Measurements from ENCODE around the gene TFE3. TPM values are rescaled to one million over a fixed set of nuclear protein-coding genes. Genes with fewer than 3 reads are reported as not detected.

The TFE3 gene
- total RNA-seq, 1 experiment from 2014 or later: 56.8 TPM

DNA sequence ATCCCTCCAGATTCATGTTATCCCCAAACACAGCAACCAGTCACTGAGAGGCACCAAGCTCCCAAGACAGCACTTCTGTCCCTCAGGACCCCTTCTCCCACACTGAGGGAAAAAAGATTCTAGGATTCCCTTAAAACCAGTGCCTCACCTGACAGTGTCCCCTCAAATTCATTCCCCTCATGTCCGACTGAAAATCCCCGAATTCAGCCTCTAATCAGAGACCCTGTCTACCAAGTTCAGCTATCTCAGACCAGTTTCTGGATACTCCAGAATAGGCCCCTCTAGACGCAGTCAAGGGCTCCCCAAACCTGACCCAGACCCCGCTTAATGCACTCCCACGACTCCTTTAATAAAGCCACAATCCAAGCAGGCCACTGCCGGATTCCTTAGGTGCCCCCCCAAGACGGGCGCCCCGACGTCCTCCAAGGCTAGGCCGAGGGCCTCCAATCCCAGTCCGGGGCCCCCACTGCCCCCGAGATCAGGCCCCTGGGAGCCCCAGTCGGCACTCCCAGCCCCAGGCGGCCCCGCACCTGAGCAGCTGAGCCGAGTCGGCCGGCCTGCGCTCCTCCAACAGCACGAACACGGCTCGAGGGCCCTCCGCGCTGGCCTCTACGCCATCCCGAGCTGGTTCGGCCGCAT is 457 bp downstream of the TFE3 start:
- TF ChIP-seq, protein P1, sequence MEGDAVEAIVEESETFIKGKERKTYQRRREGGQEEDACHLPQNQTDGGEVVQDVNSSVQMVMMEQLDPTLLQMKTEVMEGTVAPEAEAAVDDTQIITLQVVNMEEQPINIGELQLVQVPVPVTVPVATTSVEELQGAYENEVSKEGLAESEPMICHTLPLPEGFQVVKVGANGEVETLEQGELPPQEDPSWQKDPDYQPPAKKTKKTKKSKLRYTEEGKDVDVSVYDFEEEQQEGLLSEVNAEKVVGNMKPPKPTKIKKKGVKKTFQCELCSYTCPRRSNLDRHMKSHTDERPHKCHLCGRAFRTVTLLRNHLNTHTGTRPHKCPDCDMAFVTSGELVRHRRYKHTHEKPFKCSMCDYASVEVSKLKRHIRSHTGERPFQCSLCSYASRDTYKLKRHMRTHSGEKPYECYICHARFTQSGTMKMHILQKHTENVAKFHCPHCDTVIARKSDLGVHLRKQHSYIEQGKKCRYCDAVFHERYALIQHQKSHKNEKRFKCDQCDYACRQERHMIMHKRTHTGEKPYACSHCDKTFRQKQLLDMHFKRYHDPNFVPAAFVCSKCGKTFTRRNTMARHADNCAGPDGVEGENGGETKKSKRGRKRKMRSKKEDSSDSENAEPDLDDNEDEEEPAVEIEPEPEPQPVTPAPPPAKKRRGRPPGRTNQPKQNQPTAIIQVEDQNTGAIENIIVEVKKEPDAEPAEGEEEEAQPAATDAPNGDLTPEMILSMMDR (conservative IDR thresholded peaks at IDR 0.05; ENCODE audit: low read depth, low read length): no peak
- TF ChIP-seq EZH2 (IDR thresholded peaks at IDR 0.05; ENCODE audit: borderline replicate concordance, low read depth, low read length, poor library complexity, severe bottlenecking): no peak
- CTCF ChIA-PET: interaction anchor here (0.6 kb wide), 1 partner anchor 44 kb away, joined by 3 read pairs; no protein-coding TSS in a partner anchor
- no peaks in the 10 kb centered on the region for H3K9me3 ChIP-seq (ENCODE audit: low read depth, low read length, poor library complexity, severe bottlenecking)
- POLR2A ChIA-PET (ENCODE audit: low non-redundant PET): no interaction called here
- intact Hi-C loops (cut with micrococcal nuclease; ENCODE audit: unreplicated experiment): loop anchor here (1.0 kb wide), 1 partner anchor 125 kb away; no protein-coding TSS in a partner anchor
- peak overlapping the region; percentile 89 for H3K27ac ChIP-seq (ENCODE audit: low read depth, low read length, poor library complexity, severe bottlenecking)
- no peak for DNase-seq (ENCODE audit: low spot score)
- no peaks in the 10 kb centered on the region for H3K27me3 ChIP-seq (replicated peaks; ENCODE audit: insufficient read depth, low read depth, low read length, poor library complexity)
- H3K36me3 ChIP-seq (ENCODE audit: insufficient read depth, low read length, poor library complexity, severe bottlenecking): peaks cover 17% of the 10 kb centered on the region
- peaks cover 17% of the 10 kb centered on the region for H3K4me1 ChIP-seq (ENCODE audit: insufficient read depth, low read length, poor library complexity, severe bottlenecking)
- peak overlapping the region; percentile 87 for H3K4me3 ChIP-seq (ENCODE audit: low read depth, low read length, poor library complexity, severe bottlenecking)
- BruUV-seq (replicated peaks): no TSS peak

DNA sequence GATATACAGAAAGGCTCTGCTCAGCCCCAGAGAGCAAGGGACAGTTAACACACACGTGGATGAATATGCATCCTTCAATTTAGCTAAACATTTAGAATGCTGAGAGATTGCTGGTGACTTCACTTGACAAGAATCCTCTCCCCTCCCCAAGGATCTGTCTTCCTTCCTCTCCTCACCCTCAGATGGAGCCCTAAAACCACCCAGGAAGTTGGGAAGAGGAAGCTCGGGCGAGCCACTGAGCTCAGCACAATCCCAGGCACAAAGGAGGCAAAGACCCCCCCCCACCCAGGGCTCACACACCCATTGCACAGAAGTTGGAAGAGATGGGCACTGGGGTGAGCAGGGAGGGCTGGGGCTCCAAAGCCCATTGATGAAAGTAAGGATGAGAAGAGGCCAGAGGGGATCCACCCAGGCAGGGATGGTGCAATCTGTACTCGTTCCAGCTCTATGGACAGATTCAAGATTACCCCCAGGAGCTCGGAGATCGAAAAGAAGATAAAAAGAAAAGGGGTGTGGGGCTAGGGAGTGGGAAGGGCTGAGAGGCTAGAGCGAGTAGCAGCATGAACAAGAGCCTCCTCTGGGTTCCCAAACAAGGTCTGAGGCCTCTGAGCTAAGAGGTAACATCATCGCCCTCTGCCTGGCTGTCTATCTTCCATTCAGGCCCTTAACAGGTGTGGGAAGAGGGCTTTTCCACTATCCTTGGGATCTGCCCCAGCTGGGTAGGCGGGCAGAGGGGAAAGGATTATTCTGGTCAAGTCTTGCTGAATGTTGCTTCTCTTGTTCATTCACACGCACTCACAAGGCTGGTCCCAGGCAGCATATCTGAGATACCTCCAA is 1.2 kb downstream of the TFE3 start:
- POLR2A ChIA-PET (ENCODE audit: low non-redundant PET): no interaction called here

DNA sequence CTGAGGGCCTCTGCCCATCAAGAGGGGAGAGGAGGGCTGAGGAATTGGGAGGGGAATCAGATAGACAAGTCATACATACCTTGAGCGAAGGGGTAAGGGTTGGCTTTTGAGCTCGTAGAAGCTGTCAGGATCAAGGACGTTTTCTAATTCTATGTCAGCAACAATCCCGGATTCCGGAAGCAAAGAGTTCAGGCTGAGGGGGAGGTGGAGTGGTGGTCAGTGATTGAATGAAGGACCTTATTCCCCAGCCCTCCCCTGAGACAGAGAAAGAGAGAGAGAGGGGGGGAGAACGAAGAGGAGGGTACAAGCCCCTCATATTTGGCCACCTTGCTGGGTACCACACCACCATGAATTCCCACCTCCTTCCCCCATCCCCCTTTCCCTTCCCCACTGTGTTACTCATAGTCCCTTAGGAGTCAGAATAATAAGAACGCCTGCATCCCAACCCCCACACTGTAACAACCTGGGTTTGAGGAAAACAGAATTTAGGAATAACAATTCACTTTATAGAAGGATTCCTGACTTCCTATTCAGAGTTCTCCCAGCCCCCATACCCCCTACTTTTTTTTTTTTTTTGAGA is 2.7 kb downstream of the TFE3 start:
- TF ChIP-seq, protein P1 (conservative IDR thresholded peaks at IDR 0.05; ENCODE audit: low read depth, low read length): no peak
- TF ChIP-seq EZH2 (IDR thresholded peaks at IDR 0.05; ENCODE audit: borderline replicate concordance, low read depth, low read length, poor library complexity, severe bottlenecking): no peak
- ChIA-PET POLR2A (ENCODE audit: low non-redundant PET) (interaction anchor here (0.7 kb wide), 1 partner anchor 13 kb away, joined by 5 read pairs; no protein-coding TSS in a partner anchor), CTCF (interaction anchor here (1.1 kb wide), 1 partner anchor 392 kb away, joined by 10 read pairs; no protein-coding TSS in a partner anchor)
- TSS peak; percentile 80 for BruUV-seq (replicated peaks)
- no peaks in the 10 kb centered on the region for H3K9me3 ChIP-seq (ENCODE audit: low read depth, low read length, poor library complexity, severe bottlenecking)
- intact Hi-C loops (cut with micrococcal nuclease; ENCODE audit: unreplicated experiment): no loop called here
- H3K4me1 ChIP-seq (ENCODE audit: insufficient read depth, low read length, poor library complexity, severe bottlenecking): peaks cover 17% of the 10 kb centered on the region
- H3K27me3 ChIP-seq (replicated peaks; ENCODE audit: insufficient read depth, low read depth, low read length, poor library complexity): no peaks in the 10 kb centered on the region
- peak overlapping the region; percentile 85 for H3K27ac ChIP-seq (ENCODE audit: low read depth, low read length, poor library complexity, severe bottlenecking)
- DNase-seq (ENCODE audit: low spot score): peak; percentile 17
- H3K36me3 ChIP-seq (ENCODE audit: insufficient read depth, low read length, poor library complexity, severe bottlenecking): peaks cover 30% of the 10 kb centered on the region
- H3K4me3 ChIP-seq (ENCODE audit: low read depth, low read length, poor library complexity, severe bottlenecking): peak overlapping the region; percentile 32

More for the DNA sequence above, 1.2 kb downstream of the TFE3 start:
- peak overlapping the region; percentile 89 for H3K27ac ChIP-seq (ENCODE audit: low read depth, low read length, poor library complexity, severe bottlenecking)
- H3K9me3 ChIP-seq (ENCODE audit: low read depth, low read length, poor library complexity, severe bottlenecking): no peaks in the 10 kb centered on the region
- TSS peak; percentile 58 for BruUV-seq (replicated peaks)
- intact Hi-C loops (cut with micrococcal nuclease; ENCODE audit: unreplicated experiment): no loop called here
- no peak for TF ChIP-seq EZH2 (IDR thresholded peaks at IDR 0.05; ENCODE audit: borderline replicate concordance, low read depth, low read length, poor library complexity, severe bottlenecking)
- TF ChIP-seq, protein P1 (conservative IDR thresholded peaks at IDR 0.05; ENCODE audit: low read depth, low read length): no peak
- H3K27me3 ChIP-seq (replicated peaks; ENCODE audit: insufficient read depth, low read depth, low read length, poor library complexity): no peaks in the 10 kb centered on the region
- H3K4me1 ChIP-seq (ENCODE audit: insufficient read depth, low read length, poor library complexity, severe bottlenecking): peaks cover 17% of the 10 kb centered on the region
- H3K4me3 ChIP-seq (ENCODE audit: low read depth, low read length, poor library complexity, severe bottlenecking): peak overlapping the region; percentile 87
- H3K36me3 ChIP-seq (ENCODE audit: insufficient read depth, low read length, poor library complexity, severe bottlenecking): peaks cover 23% of the 10 kb centered on the region
- CTCF ChIA-PET: no interaction called here
- DNase-seq (ENCODE audit: low spot score): peak; percentile 35
